Sigmoid colon (tissue), 7 donors: ENCODE measurements around the gene NHEJ1. TPM values are rescaled to one million over a fixed set of nuclear protein-coding genes. Genes with fewer than 3 reads are reported as not detected.

Source experiments
- DNase-seq: peaks from one replicate; pipeline ENCODE4 v3.0.0-alpha.2; 2019
- H3K27ac ChIP-seq, 4 donors: fragments of 200-600 bp; sonication (generic); one replicate each; pipeline ENCODE4 v1.5.1; 2016 to 2019; ENCODE audit warnings: mild to moderate bottlenecking in 1 of 4
- H3K27me3 ChIP-seq, 3 donors: fragments of 200-600 bp; sonication (generic); one replicate each; pipeline ENCODE4 v1.5.1; 2019; ENCODE audit warnings: mild to moderate bottlenecking in 1 of 3
- H3K36me3 ChIP-seq, 4 donors: fragments of 200-600 bp; sonication (generic); one replicate each; pipeline ENCODE4 v1.5.1; 2016 to 2019
- H3K4me1 ChIP-seq, 4 donors: fragments of 200-600 bp; sonication (generic); one replicate each; pipeline ENCODE4 v1.5.1; 2017 to 2019
- H3K4me3 ChIP-seq, 4 donors: fragments of 200-600 bp; sonication (generic); one replicate each; pipeline ENCODE4 v1.5.1; 2017 to 2019; ENCODE audit warnings: mild to moderate bottlenecking in 2 of 4, moderate library complexity in 1 of 4
- H3K9me3 ChIP-seq, 4 donors: fragments of 200-600 bp in 3 of 4; sonication (generic) in 3 of 4; one replicate each; pipeline versions ENCODE4 v1.5.1 to v1.6.1; 2013 to 2019
- CTCF ChIP-seq, 4 experiments: fragments of 450-650 bp in 3 of 4; fragments of 200-600 bp in 1 of 4; IDR thresholded peaks; one replicate each; pipeline ENCODE4 v1.5.1; 2016 to 2019; ENCODE audit warnings: antibody characterized with exemption in 4 of 4, mild to moderate bottlenecking in 3 of 4, moderate library complexity in 2 of 4
- EP300 ChIP-seq, 4 donors: sonication (generic); formaldehyde crosslinking; IDR thresholded peaks; one replicate each; pipeline ENCODE4 v1.6.1; 2017; ENCODE audit warnings: antibody characterized with exemption in 4 of 4
- POLR2A ChIP-seq, 2 donors: fragments of 450-650 bp; IDR thresholded peaks; one replicate each; pipeline ENCODE4 v1.6.1; 2016; ENCODE audit warnings: antibody characterized with exemption in 2 of 2, mild to moderate bottlenecking in 2 of 2, moderate library complexity in 2 of 2
- POLR2AphosphoS5 ChIP-seq, 4 donors: sonication (generic); formaldehyde crosslinking; IDR thresholded peaks; one replicate each; pipeline ENCODE4 v1.6.1; 2017; ENCODE audit warnings: antibody characterized with exemption in 4 of 4
- WGBS, 2 donors: extraction: QIAGEN DNeasy Blood & Tissue Kit; methylation state at CpG; one replicate each; pipeline ENCODE4 v1.1.7; 2013; 5-methylcytosine and 5-hydroxymethylcytosine counted together
- intact Hi-C: fragments of 100-400 bp; cut with DNase I; formaldehyde crosslinking; loops from one replicate; pipeline ENCODE4 v1.15.1; 2023
- polyA plus RNA-seq, 3 donors: library from polyadenylated mRNA; stranded (reverse); fragments of 200-250 nt; gene quantifications; one replicate each; pipeline ENCODE4 v1.2.3, GENCODE V29; 2013
- small RNA-seq, 3 donors: library from RNA; depleted of rRNA; stranded (forward); fragments of <200 nt; gene quantifications; one replicate each; pipeline ENCODE3, GENCODE V24; 2016
- total RNA-seq, 4 donors: library from RNA; depleted of rRNA; stranded (reverse); fragments of >200 nt; gene quantifications; one replicate each; pipeline ENCODE4 v1.1.0, GENCODE V29; 2016
- donor health status: healthy with polysubstance abuse.
- donor health status: Bipolar disorder and iron deficiency.
- donor health status: healthy.

The NHEJ1 gene
- total and polyA plus RNA-seq, 7 donors = 15.1 to 60.1 (median 22.5) TPM

GRCh38 chr2:219027511-219028055 is 133.0 kb downstream of the NHEJ1 start:
- intact Hi-C loops = no loop called here
- 94 to 95% methylated on average over 22 of the region's 22 CpGs for WGBS, 2 donors

GRCh38 chr2:219026946-219027345 is 133.7 kb downstream of the NHEJ1 start:
- H3K27me3 ChIP-seq = peaks cover 4 to 27% (median 25%) of the 10 kb centered on the region in 3 donors
- H3K36me3 ChIP-seq = no peaks in the 10 kb centered on the region
- intact Hi-C loops = no loop called here
- TF ChIP-seq POLR2AphosphoS5 (IDR thresholded peaks at IDR 0.05) = no peak
- no peak for TF ChIP-seq POLR2A (IDR thresholded peaks at IDR 0.05)
- no peak for TF ChIP-seq EP300 (IDR thresholded peaks at IDR 0.05)
- TF ChIP-seq CTCF (IDR thresholded peaks at IDR 0.05) = no peak
- no peaks in the 10 kb centered on the region for H3K9me3 ChIP-seq
- H3K27ac ChIP-seq = no peak overlapping the region
- peak; percentile 13 for DNase-seq
- WGBS, 2 donors = 86% methylated on average over 7 of the region's 7 CpGs
- H3K4me3 ChIP-seq = no peak overlapping the region
- no peaks in the 10 kb centered on the region for H3K4me1 ChIP-seq

More at GRCh38 chr2:219027511-219028055, 133.0 kb downstream of the NHEJ1 start:
- H3K9me3 ChIP-seq = no peaks in the 10 kb centered on the region
- H3K36me3 ChIP-seq = no peaks in the 10 kb centered on the region
- no peak overlapping the region for H3K4me3 ChIP-seq
- H3K27me3 ChIP-seq = peaks cover 4 to 33% (median 25%) of the 10 kb centered on the region in 3 donors
- no peak overlapping the region for H3K27ac ChIP-seq
- H3K4me1 ChIP-seq = no peaks in the 10 kb centered on the region
- no peak for DNase-seq
- TF ChIP-seq EP300 (IDR thresholded peaks at IDR 0.05) = no peak
- TF ChIP-seq POLR2A (IDR thresholded peaks at IDR 0.05) = no peak
- TF ChIP-seq CTCF (IDR thresholded peaks at IDR 0.05) = no peak
- no peak for TF ChIP-seq POLR2AphosphoS5 (IDR thresholded peaks at IDR 0.05)

- peaks cover 2 to 19% (median 18%) of the 10 kb centered on the region in 3 donors for H3K27me3 ChIP-seq
- intact Hi-C loops = no loop called here
These were observed 134.7 kb downstream of the NHEJ1 start for GRCh38 chr2:219025637-219026585.

More at GRCh38 chr2:219025637-219026585, 134.7 kb downstream of the NHEJ1 start:
- H3K36me3 ChIP-seq = no peaks in the 10 kb centered on the region
- H3K9me3 ChIP-seq = no peaks in the 10 kb centered on the region
- no peaks in the 10 kb centered on the region for H3K4me1 ChIP-seq
- TF ChIP-seq POLR2A (IDR thresholded peaks at IDR 0.05) (no peak), EP300 (IDR thresholded peaks at IDR 0.05) (no peak), CTCF (IDR thresholded peaks at IDR 0.05) (no peak), POLR2AphosphoS5 (IDR thresholded peaks at IDR 0.05) (no peak)
- H3K27ac ChIP-seq = no peak overlapping the region
- no peak overlapping the region for H3K4me3 ChIP-seq
- no peak for DNase-seq
- WGBS, 2 donors = 85 to 87% methylated on average over 18 of the region's 18 CpGs

Small RNAs within 50 kb of the gene (small RNA-seq; reads per million reads assigned to genes)
- gene MIR3131 (0 reads per million in 3 donors), gene RN7SL764P (0 reads per million in 3 donors)

Other genes starting within 250 kb of the NHEJ1 start
- under 1 TPM in 2 of 4 donors, not detected in 2; 0.14 to 0.36 TPM for gene CDK5R2, start 201.1 kb downstream of the NHEJ1 start, total RNA-seq
- gene CDK5R2, start 201.1 kb downstream of the NHEJ1 start, polyA plus RNA-seq = under 1 TPM in 1 of 3 donors, not detected in 2; 0.48 TPM
- gene FEV, start 175.6 kb downstream of the NHEJ1 start, total RNA-seq = under 1 TPM in 1 of 4 donors, not detected in 3; 0.71 TPM
- 1 to 10 TPM in 1 of 3 donors, under 1 TPM in 1, not detected in 1; 0.77 to 6.0 TPM for gene FEV, start 175.6 kb downstream of the NHEJ1 start, polyA plus RNA-seq
- not detected for gene CRYBA2, start 167.4 kb downstream of the NHEJ1 start, total RNA-seq
- 10 to 100 TPM in 1 of 3 donors, 1 to 10 TPM in 2; 1.4 to 10.8 (median 5.5) TPM for gene CRYBA2, start 167.4 kb downstream of the NHEJ1 start, polyA plus RNA-seq
- gene CFAP65, start 119.3 kb downstream of the NHEJ1 start, total RNA-seq = not detected
- under 1 TPM; under 0.01 to 0.10 (median under 0.01) TPM for gene CFAP65, start 119.3 kb downstream of the NHEJ1 start, polyA plus RNA-seq
- not detected for gene IHH, start 99.9 kb downstream of the NHEJ1 start, total RNA-seq
- 10 to 100 TPM; 12.9 to 36.1 (median 21.6) TPM for gene IHH, start 99.9 kb downstream of the NHEJ1 start, polyA plus RNA-seq
- 1 to 10 TPM in 1 of 4 donors, under 1 TPM in 3; 0.14 to 3.9 (median 0.67) TPM for gene SLC23A3, start 9.2 kb upstream of the NHEJ1 start, total RNA-seq
- gene SLC23A3, start 9.2 kb upstream of the NHEJ1 start, polyA plus RNA-seq = 1 to 10 TPM in 2 of 3 donors, under 1 TPM in 1; 0.60 to 6.5 (median 1.6) TPM
- gene CNPPD1, start 16.1 kb upstream of the NHEJ1 start, total RNA-seq = 10 to 100 TPM; 24.1 to 38.5 (median 34.1) TPM
- 10 to 100 TPM; 53.5 to 79.5 (median 59.4) TPM for gene CNPPD1, start 16.1 kb upstream of the NHEJ1 start, polyA plus RNA-seq
- gene RETREG2, start 17.5 kb upstream of the NHEJ1 start, total RNA-seq = 10 to 100 TPM; 37.3 to 48.2 (median 43.2) TPM
- gene RETREG2, start 17.5 kb upstream of the NHEJ1 start, polyA plus RNA-seq = 10 to 100 TPM; 36.6 to 81.3 (median 43.5) TPM
- 10 to 100 TPM; 26.9 to 55.8 (median 45.6) TPM for gene ZFAND2B, start 46.0 kb upstream of the NHEJ1 start, total RNA-seq
- gene ZFAND2B, start 46.0 kb upstream of the NHEJ1 start, polyA plus RNA-seq = 100 to 1,000 TPM in 1 of 3 donors, 10 to 100 TPM in 2; 52.4 to 103 (median 95.5) TPM
- 10 to 100 TPM; 11.8 to 23.0 (median 16.1) TPM for gene ABCB6, start 58.1 kb upstream of the NHEJ1 start, total RNA-seq
- gene ABCB6, start 58.1 kb upstream of the NHEJ1 start, polyA plus RNA-seq = 10 to 100 TPM in 1 of 3 donors, 1 to 10 TPM in 1, not detected in 1; 4.8 to 39.3 TPM
- gene ATG9A, start 68.8 kb upstream of the NHEJ1 start, total RNA-seq = 10 to 100 TPM; 28.8 to 32.0 (median 29.8) TPM
- gene ATG9A, start 68.8 kb upstream of the NHEJ1 start, polyA plus RNA-seq = 10 to 100 TPM in 2 of 3 donors, 1 to 10 TPM in 1; 7.6 to 40.6 (median 10.2) TPM
- gene ANKZF1, start 69.0 kb upstream of the NHEJ1 start, total RNA-seq = 10 to 100 TPM; 28.1 to 52.6 (median 41.1) TPM
- gene ANKZF1, start 69.0 kb upstream of the NHEJ1 start, polyA plus RNA-seq = 10 to 100 TPM in 1 of 3 donors, 1 to 10 TPM in 2; 9.0 to 36.9 (median 9.7) TPM
- gene GLB1L, start 84.6 kb upstream of the NHEJ1 start, total RNA-seq = 10 to 100 TPM in 1 of 4 donors, 1 to 10 TPM in 3; 6.9 to 26.0 (median 8.2) TPM
- gene GLB1L, start 84.6 kb upstream of the NHEJ1 start, polyA plus RNA-seq = 1 to 10 TPM; 2.1 to 4.3 (median 3.6) TPM
- gene STK16, start 84.7 kb upstream of the NHEJ1 start, total RNA-seq = 10 to 100 TPM; 12.2 to 19.9 (median 18.2) TPM
- 10 to 100 TPM; 45.3 to 61.7 (median 57.1) TPM for gene STK16, start 84.7 kb upstream of the NHEJ1 start, polyA plus RNA-seq
- not detected for gene TUBA4B, start 92.4 kb upstream of the NHEJ1 start, total RNA-seq
- gene TUBA4B, start 92.4 kb upstream of the NHEJ1 start, polyA plus RNA-seq = not detected
- gene TUBA4A, start 93.1 kb upstream of the NHEJ1 start, total RNA-seq = 100 to 1,000 TPM in 1 of 4 donors, 10 to 100 TPM in 3; 47.1 to 109 (median 55.0) TPM
- 10 to 100 TPM; 74.4 to 95.4 (median 76.9) TPM for gene TUBA4A, start 93.1 kb upstream of the NHEJ1 start, polyA plus RNA-seq
- 10 to 100 TPM; 27.4 to 42.1 (median 40.0) TPM for gene DNAJB2, start 118.6 kb upstream of the NHEJ1 start, total RNA-seq
- 10 to 100 TPM; 56.4 to 73.9 (median 67.3) TPM for gene DNAJB2, start 118.6 kb upstream of the NHEJ1 start, polyA plus RNA-seq
- gene PTPRN, start 148.6 kb upstream of the NHEJ1 start, total RNA-seq = 1 to 10 TPM; 1.2 to 8.8 (median 7.9) TPM
- 1 to 10 TPM in 1 of 3 donors, not detected in 2; 3.6 TPM for gene PTPRN, start 148.6 kb upstream of the NHEJ1 start, polyA plus RNA-seq
- gene RESP18, start 171.9 kb upstream of the NHEJ1 start, total RNA-seq = not detected
- gene RESP18, start 171.9 kb upstream of the NHEJ1 start, polyA plus RNA-seq = not detected
- 10 to 100 TPM; 43.2 to 62.8 (median 53.1) TPM for gene DNPEP, start 227.1 kb upstream of the NHEJ1 start, total RNA-seq
- gene DNPEP, start 227.1 kb upstream of the NHEJ1 start, polyA plus RNA-seq = 100 to 1,000 TPM; 108 to 137 (median 132) TPM